K562 (cell line): ENCODE data around the gene SDK1. TPM values are rescaled to one million over a fixed set of nuclear protein-coding genes. Genes with fewer than 3 reads are reported as not detected.

Experiments used
- ATAC-seq: fragments of 200-7000 bp; cut with Tn5 transposase; 3 replicates; pipeline ENCODE4 v1.9.1; 2020; ENCODE audit warnings: moderate library complexity
- BruUV-seq: library from RNA; stranded (reverse); fragments of 400-500 nt; replicated peaks from 2 replicates; lab custom pipeline; 2021; lab: Mats Ljungman, UMichigan
- CTCF ChIA-PET: fragments of 300-600 bp; formaldehyde crosslinking; extraction: SDS; loops from one replicate; lab custom pipeline; 2021; ENCODE audit warnings: low intra/inter-chr PET ratio; lab: Yijun Ruan, JAX
- POLR2A ChIA-PET: fragments of 300-600, 350-650 bp; sonication (Branson Sonifier 250); formaldehyde crosslinking; extraction: SDS; loops from one replicate; lab custom pipeline; 2021; ENCODE audit warnings: antibody characterized with exemption, inconsistent platforms; lab: Yijun Ruan, JAX
- DNase-seq, 4 experiments: peaks; one replicate each; pipeline versions ENCODE4 v3.0.0 to v3.0.0-alpha.2; 2011 to 2018; ENCODE audit warnings: low spot score in 3 of 4, mixed read lengths in 3 of 4; ENCODE audit errors: extremely low read depth in 1 of 4
- FAIRE-seq: peaks from 2 replicates; lab custom pipeline; 2011; peaks lifted over from hg19 to GRCh38; lab: Jason Lieb, UNC
- H2AFZ ChIP-seq: 2 replicates; pipeline ENCODE4 v1.6.0; 2011; ENCODE audit warnings: low read depth, low read length, control low read depth, inconsistent platforms
- H3K27ac ChIP-seq: fragments of 200-600 bp; 3 replicates; pipeline ENCODE4 v1.8.0; 2011; ENCODE audit warnings: low read depth, mild to moderate bottlenecking, control low read depth, inconsistent platforms, low read length, moderate library complexity, mixed read lengths; ENCODE audit errors: extremely low read depth
- H3K27me3 ChIP-seq, 2 experiments: fragments of 300-600 bp in 1 of 2; 2 replicates in 1 of 2; 3 replicates in 1 of 2; pipeline versions ENCODE4 v1.6.0 to v1.8.0; 2011; ENCODE audit warnings: inconsistent platforms in 2 of 2, low read length in 2 of 2, mild to moderate bottlenecking in 1 of 2, mixed read lengths in 1 of 2, moderate library complexity in 1 of 2; ENCODE audit not compliant: control insufficient read depth in 2 of 2, insufficient read depth in 2 of 2
- H3K36me3 ChIP-seq: fragments of 300-600 bp; 3 replicates; pipeline ENCODE4 v1.8.0; 2011; ENCODE audit warnings: mild to moderate bottlenecking, low read length, inconsistent platforms; ENCODE audit not compliant: control insufficient read depth, insufficient read depth
- H3K4me1 ChIP-seq, 2 experiments: fragments of 200-600 bp in 1 of 2; replicated peaks in 1 of 2; 2 replicates in 1 of 2; 3 replicates in 1 of 2; pipeline versions ENCODE4 v1.5.1 to v1.8.0; 2011; ENCODE audit warnings: inconsistent platforms in 2 of 2, low read length in 2 of 2, mild to moderate bottlenecking in 1 of 2, mixed read lengths in 1 of 2, moderate library complexity in 1 of 2; ENCODE audit not compliant: control insufficient read depth in 2 of 2, insufficient read depth in 2 of 2
- H3K4me2 ChIP-seq: 2 replicates; pipeline ENCODE4 v1.6.1; 2011; ENCODE audit warnings: low read length, control low read depth, inconsistent platforms, mixed read lengths; ENCODE audit not compliant: insufficient read depth
- H3K4me3 ChIP-seq: fragments of 200-600 bp; sonication (generic), shearing (Covaris generic); 2 replicates; pipeline ENCODE4 v1.5.1; 2016; ENCODE audit warnings: control low read depth, inconsistent platforms
- H3K79me2 ChIP-seq: fragments of 200-600 bp; 3 replicates; pipeline ENCODE4 v1.8.0; 2011; ENCODE audit warnings: low read length, inconsistent platforms; ENCODE audit not compliant: control insufficient read depth, insufficient read depth
- H3K9ac ChIP-seq, 2 experiments: 2 replicates each; pipeline versions ENCODE4 v1.6.0 to v1.6.1; 2011; ENCODE audit warnings: low read depth in 2 of 2, low read length in 2 of 2, control low read depth in 1 of 2, inconsistent platforms in 1 of 2, mild to moderate bottlenecking in 1 of 2, mixed read lengths in 1 of 2; ENCODE audit not compliant: insufficient read depth in 1 of 2
- H3K9me1 ChIP-seq: one replicate; pipeline ENCODE4 v1.6.0; 2011; ENCODE audit warnings: inconsistent platforms, mild to moderate bottlenecking, low read length, moderate library complexity; ENCODE audit not compliant: control insufficient read depth, insufficient read depth
- H3K9me3 ChIP-seq: replicated peaks from 2 replicates; pipeline ENCODE4 v1.5.1; 2011; ENCODE audit warnings: low read depth, low read length, inconsistent platforms; ENCODE audit not compliant: control insufficient read depth, insufficient read depth
- H4K20me1 ChIP-seq: replicated peaks from 2 replicates; pipeline ENCODE4 v1.6.1; 2011; ENCODE audit warnings: low read length, inconsistent platforms, mixed read lengths; ENCODE audit not compliant: control insufficient read depth, insufficient read depth
- CTCFL ChIP-seq: IDR thresholded peaks from 2 replicates; pipeline ENCODE4 v1.6.1; 2011; ENCODE audit warnings: borderline replicate concordance, low read depth, mild to moderate bottlenecking, moderate library complexity, low read length; ENCODE audit not compliant: insufficient read depth, poor library complexity, severe bottlenecking
- NEUROD1 ChIP-seq: fragments of 150-350 bp; IDR thresholded peaks from 2 replicates; pipeline ENCODE4 v1.6.1; 2014; ENCODE audit warnings: borderline replicate concordance, low read length, low read depth; ENCODE audit not compliant: partially characterized antibody
- NR2C2 ChIP-seq, 2 experiments: fragments of 200-800 bp in 1 of 2; sonication (Bioruptor generic) in 1 of 2; sonication (generic) in 1 of 2; formaldehyde crosslinking in 1 of 2; IDR thresholded peaks; 2 replicates each; pipeline versions ENCODE4 v1.6.1 to v1.8.0; 2016 to 2022; ENCODE audit warnings: mild to moderate bottlenecking in 1 of 2, missing compliant biosample characterization in 1 of 2, missing genetic modification characterization in 1 of 2, missing genetic modification reagents in 1 of 2
- ZNF253 ChIP-seq: fragments of 250-450 bp; sonication (Bioruptor Pico); conservative IDR thresholded peaks from 2 replicates; pipeline ENCODE4 v1.6.1; 2021; ENCODE audit warnings: mild to moderate bottlenecking
- WGBS: fragments of 100-300 bp; shearing (Covaris generic); methylation state at CpG from one replicate; pipeline ENCODE4 v1.1.6; 2016; ENCODE audit warnings: low coverage, mixed read lengths; ENCODE audit not compliant: insufficient coverage; ENCODE audit errors: missing lambda C conversion rate; 5-methylcytosine and 5-hydroxymethylcytosine counted together
- in situ Hi-C: fragments of 300-500 bp; cut with MboI; formaldehyde crosslinking; loops from 4 replicates; pipeline ENCODE4 v1.15.0; 2018; ENCODE audit warnings: inconsistent platforms, mixed read lengths
- intact Hi-C: fragments of 100-400 bp; cut with micrococcal nuclease; formaldehyde crosslinking; loops from 2 replicates; pipeline ENCODE4 v1.14.2; 2022
- polyA plus RNA-seq, 8 experiments: library from polyadenylated mRNA; depleted of rRNA in 4 of 8; stranded (reverse) in 5 of 8; unstranded in 3 of 8; fragments of >200 nt; fragmentation: Nextera tagmentation in 2 of 8; fragmentation: Illumina TruSeq in 1 of 8; extraction: Ambion mirVana in 2 of 8; extraction: Trizol in 1 of 8; gene quantifications; 2 replicates each; pipeline versions ENCODE4 v1.2.1 to v1.2.3, GENCODE V29; 2011 to 2014; ENCODE audit warnings: inconsistent platforms in 1 of 8, missing spikeins in 1 of 8
- total RNA-seq, 7 experiments: library from RNA; depleted of rRNA in 6 of 7; stranded (reverse); fragments of >200 nt in 6 of 7; fragmentation: Illumina TruSeq in 2 of 7; extraction: Trizol in 2 of 7; gene quantifications; 2 replicates each; pipeline versions ENCODE4 v1.2.1 to v1.2.3, GENCODE V29; 2011 to 2021; ENCODE audit warnings: low replicate concordance in 1 of 7
- TF ChIP-seq, protein P1 (sequence below): fragments of 450-650 bp; IDR thresholded peaks from 2 replicates; pipeline ENCODE4 v1.6.1; 2014; ENCODE audit warnings: low read depth, mild to moderate bottlenecking, moderate library complexity, borderline replicate concordance
- TF ChIP-seq, protein P2 (sequence below): fragments of 450-650 bp; IDR thresholded peaks from 2 replicates; pipeline ENCODE4 v1.6.1; 2016; ENCODE audit warnings: borderline replicate concordance

Gene SDK1
- total and polyA plus RNA-seq, 9 of the 15 experiments (the other 6 are each of a cell fraction or from before 2014, with no cell fraction given): 0.16 TPM; not detected in 8

DNA sequence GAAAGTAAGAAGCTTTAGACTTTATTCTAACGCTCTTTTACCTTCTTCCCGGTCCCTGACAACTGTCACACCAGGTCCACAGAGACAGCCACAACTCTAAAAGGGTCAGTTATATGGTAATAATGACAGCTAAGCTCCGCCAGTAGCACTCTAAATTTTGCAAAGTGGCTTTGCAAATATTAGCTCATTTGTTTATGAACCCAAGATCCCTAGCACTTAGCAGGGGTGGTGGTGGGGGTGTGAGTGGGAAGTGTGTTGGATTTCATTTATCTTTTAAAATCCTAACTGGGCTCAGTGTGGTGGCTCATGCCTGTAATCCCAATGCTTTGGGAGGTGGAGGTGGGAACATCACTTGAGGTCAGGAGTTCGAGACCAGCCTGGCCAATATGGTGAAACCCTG, 34.8 kb upstream of the SDK1 start:
- no peaks in the 10 kb centered on the region for H3K36me3 ChIP-seq
- H3K9me3 ChIP-seq: no peaks in the 10 kb centered on the region
- no TSS peak for BruUV-seq
- TF ChIP-seq, protein P1, sequence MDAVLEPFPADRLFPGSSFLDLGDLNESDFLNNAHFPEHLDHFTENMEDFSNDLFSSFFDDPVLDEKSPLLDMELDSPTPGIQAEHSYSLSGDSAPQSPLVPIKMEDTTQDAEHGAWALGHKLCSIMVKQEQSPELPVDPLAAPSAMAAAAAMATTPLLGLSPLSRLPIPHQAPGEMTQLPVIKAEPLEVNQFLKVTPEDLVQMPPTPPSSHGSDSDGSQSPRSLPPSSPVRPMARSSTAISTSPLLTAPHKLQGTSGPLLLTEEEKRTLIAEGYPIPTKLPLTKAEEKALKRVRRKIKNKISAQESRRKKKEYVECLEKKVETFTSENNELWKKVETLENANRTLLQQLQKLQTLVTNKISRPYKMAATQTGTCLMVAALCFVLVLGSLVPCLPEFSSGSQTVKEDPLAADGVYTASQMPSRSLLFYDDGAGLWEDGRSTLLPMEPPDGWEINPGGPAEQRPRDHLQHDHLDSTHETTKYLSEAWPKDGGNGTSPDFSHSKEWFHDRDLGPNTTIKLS: no peak
- TF ChIP-seq, protein P2, sequence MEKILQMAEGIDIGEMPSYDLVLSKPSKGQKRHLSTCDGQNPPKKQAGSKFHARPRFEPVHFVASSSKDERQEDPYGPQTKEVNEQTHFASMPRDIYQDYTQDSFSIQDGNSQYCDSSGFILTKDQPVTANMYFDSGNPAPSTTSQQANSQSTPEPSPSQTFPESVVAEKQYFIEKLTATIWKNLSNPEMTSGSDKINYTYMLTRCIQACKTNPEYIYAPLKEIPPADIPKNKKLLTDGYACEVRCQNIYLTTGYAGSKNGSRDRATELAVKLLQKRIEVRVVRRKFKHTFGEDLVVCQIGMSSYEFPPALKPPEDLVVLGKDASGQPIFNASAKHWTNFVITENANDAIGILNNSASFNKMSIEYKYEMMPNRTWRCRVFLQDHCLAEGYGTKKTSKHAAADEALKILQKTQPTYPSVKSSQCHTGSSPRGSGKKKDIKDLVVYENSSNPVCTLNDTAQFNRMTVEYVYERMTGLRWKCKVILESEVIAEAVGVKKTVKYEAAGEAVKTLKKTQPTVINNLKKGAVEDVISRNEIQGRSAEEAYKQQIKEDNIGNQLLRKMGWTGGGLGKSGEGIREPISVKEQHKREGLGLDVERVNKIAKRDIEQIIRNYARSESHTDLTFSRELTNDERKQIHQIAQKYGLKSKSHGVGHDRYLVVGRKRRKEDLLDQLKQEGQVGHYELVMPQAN: no peak
- no peak for TF ChIP-seq NEUROD1
- no peak for TF ChIP-seq CTCFL
- no peak for TF ChIP-seq ZNF253 (CRISPR knock-in tag)
- no peak for TF ChIP-seq NR2C2 (CRISPR knock-in tag; IDR thresholded peaks at IDR 0.05)
- TF ChIP-seq NR2C2 (tag; IDR thresholded peaks at IDR 0.05): no peak
- H3K27me3 ChIP-seq: peaks cover 0 to 3% of the 10 kb centered on the region in 2 experiments; a peak in 1 of 5 replicates
- no peak overlapping the region for H3K27ac ChIP-seq
- H3K9ac ChIP-seq: no peak overlapping the region
- no peaks in the 10 kb centered on the region for H3K9me1 ChIP-seq
- ATAC-seq: no peak
- H2AFZ ChIP-seq: no peak overlapping the region
- no peak for DNase-seq
- intact Hi-C loops: no loop called here
- ChIA-PET POLR2A (interaction anchor here (0.5 kb wide), 1 partner anchor 319 kb away, joined by 3 read pairs; no protein-coding TSS in a partner anchor), CTCF (no interaction called here)
- WGBS: 0% methylated on average over 4 of the region's 4 CpGs
- H3K4me2 ChIP-seq: no peak overlapping the region
- H3K4me1 ChIP-seq: no peaks in the 10 kb centered on the region
- H3K4me3 ChIP-seq: no peak overlapping the region
- no peaks in the 10 kb centered on the region for H3K79me2 ChIP-seq
- in situ Hi-C loops: no loop called here
- H4K20me1 ChIP-seq: no peaks in the 10 kb centered on the region
- FAIRE-seq: no peak
